Smooth muscle cell of the brain vasculature (primary cell): ENCODE data around the gene FBRSL1.
"Not testable (repeated sequence)": the region's sequence is repeated elsewhere in the genome, so short reads cannot be mapped to it uniquely, and the experiment has no call there.

ENCODE experiments used
- DNase-seq: peaks from one replicate; pipeline ENCODE4 v3.0.0-alpha.2; 2012; ENCODE audit warnings: low read depth, low spot score

FBRSL1 gene

GRCh38 chr12:132489602-132490266 is at the start of gene FBRSL1:
Gene FBRSL1 (plus strand): TSS chr12:132490151.
- peak; percentile 17 for DNase-seq

GRCh38 chr12:132440420-132440819 is 49.5 kb upstream of the FBRSL1 start:
- DNase-seq: not testable (repeated sequence)

GRCh38 chr12:132441871-132442863 is 47.8 kb upstream of the FBRSL1 start:
- no peak for DNase-seq

DNA sequence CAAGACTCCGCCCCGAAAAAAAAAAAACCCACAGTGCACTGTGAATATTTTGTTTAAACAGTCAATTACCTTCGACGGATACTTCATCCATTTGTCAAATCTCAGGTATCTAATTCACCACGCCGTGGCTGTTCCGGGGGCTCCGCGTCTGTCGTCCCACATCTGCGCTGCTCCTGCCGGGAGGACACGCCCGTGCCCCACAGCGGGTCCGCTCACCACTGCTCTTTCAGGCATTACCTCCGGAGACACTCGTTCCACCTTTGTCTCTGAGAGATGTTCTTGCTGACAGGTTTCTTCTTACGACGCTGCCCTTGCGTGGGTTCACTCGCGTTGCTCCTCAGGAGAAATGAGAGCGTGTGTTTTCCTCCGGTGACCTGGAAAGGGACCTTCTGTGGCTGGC is 46.9 kb upstream of the FBRSL1 start:
- DNase-seq: no peak

DNA sequence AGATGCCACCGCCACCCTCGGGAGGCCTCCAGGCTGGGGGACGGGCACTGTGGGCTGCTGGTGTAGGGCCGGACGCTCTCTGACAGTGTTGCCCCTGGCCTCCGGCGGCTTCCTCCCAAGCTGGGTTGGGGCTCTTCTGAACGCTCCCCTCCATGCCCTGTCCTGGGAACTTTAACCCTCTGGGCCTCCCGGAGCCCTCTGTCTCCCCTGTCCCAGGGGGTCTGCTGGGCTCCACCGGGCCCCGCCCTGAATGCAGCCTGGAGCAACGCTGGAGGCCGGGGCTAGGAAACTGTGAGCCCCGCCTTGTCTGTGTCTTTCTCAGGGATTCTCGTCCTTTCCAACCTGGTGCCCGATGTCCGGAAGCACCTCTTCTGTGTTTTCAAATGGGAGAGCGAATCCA is 45.7 kb upstream of the FBRSL1 start:
- DNase-seq: no peak

- no peak for DNase-seq
Measured at GRCh38 chr12:132444957-132445883, 44.7 kb upstream of the FBRSL1 start.

- DNase-seq: no peak
Measured at GRCh38 chr12:132445884-132446632, 43.9 kb upstream of the FBRSL1 start.

- DNase-seq: no peak
Measured at GRCh38 chr12:132446633-132447326, 43.2 kb upstream of the FBRSL1 start.

- DNase-seq: no peak
Measured at GRCh38 chr12:132447327-132447720, 42.6 kb upstream of the FBRSL1 start.

- DNase-seq: no peak
Measured at GRCh38 chr12:132447731-132448462, 42.1 kb upstream of the FBRSL1 start.

GRCh38 chr12:132448463-132448820 is 41.5 kb upstream of the FBRSL1 start:
- DNase-seq: no peak

GRCh38 chr12:132449565-132450417 is 40.2 kb upstream of the FBRSL1 start:
- DNase-seq: no peak

DNA sequence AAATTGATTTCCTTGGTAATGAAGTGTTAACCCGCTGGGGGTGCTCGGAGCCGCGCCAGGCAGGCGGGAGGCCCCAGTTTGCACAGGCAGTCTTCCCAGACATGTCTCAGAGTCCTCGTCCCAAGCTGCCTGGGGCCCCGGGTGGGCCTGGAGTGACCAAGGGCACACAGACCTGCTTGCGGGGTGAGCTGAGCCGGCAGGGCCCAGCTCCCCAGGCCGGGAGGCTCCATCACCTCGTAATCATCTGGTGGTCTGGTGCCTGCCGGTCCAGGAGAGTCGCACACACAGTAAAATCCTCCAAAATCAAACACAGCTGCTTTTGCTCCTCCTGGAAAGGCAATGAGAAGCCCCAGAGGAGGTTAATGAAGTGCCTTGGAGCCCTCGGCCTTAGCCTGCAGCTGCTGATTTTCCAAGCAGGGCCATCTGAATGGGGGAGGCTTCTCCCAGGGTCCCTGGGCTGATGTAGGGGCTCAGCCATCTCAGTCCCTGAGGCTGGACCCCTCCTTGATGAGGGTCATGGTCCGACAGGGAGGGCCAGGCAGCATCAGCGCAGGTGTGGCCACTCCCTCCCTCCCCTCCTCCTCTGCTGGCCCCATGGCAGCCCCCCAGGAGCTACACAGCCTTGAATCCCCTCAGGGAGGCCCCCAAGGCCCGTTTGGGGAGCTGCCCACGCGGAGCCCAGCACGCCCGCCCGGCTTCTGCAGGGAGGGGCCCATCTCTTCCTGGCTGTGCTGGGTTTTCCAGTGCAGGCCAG is 39.4 kb upstream of the FBRSL1 start:
- DNase-seq: no peak

- DNase-seq: no peak
Measured at GRCh38 chr12:132451172-132451835, 38.6 kb upstream of the FBRSL1 start.

GRCh38 chr12:132451836-132452195 is 38.1 kb upstream of the FBRSL1 start:
- DNase-seq: no peak

- DNase-seq: no peak
Measured at GRCh38 chr12:132452596-132453350, 37.2 kb upstream of the FBRSL1 start.
